ENCODE results near the gene TAOK3. TPM values are rescaled to one million over a fixed set of nuclear protein-coding genes. Genes with fewer than 3 reads are reported as not detected.
A peak's percentile ranks its signal among the peaks of the same experiment; 100 is the strongest.
"Not testable (repeated sequence)": the region's sequence is repeated elsewhere in the genome, so short reads cannot be mapped to it uniquely, and the experiment has no call there.

Gene TAOK3
- total and polyA plus RNA-seq, 5 donors from 2014 or later, result 60.2 to 97.8 (median 72.1) TPM

- Mint-ChIP-seq H3K36me3 (peaks cover 23% of the 10 kb centered on the region), H3K4me1 (peaks cover 33 to 68% (median 51%) of the 10 kb centered on the region in 4 donors), H3K27me3 (no peaks in the 10 kb centered on the region), H3K4me3 (peak overlapping the region; percentile 71 to 99 (median 88)), H3K9me3 (peaks cover 0 to 2% (median 0%) of the 10 kb centered on the region in 7 donors), H3K27ac (peak overlapping the region; percentile 68 to 84 (median 72))
- H3K36me3 ChIP-seq (ENCODE audit: control insufficient read depth, insufficient read depth, low read length), result peaks cover 3% of the 10 kb centered on the region
- H3K9me3 ChIP-seq (ENCODE audit: control insufficient read depth in 2 of 2, low read length in 2 of 2), result no peaks in the 10 kb centered on the region
- DNase-seq (no peak), ATAC-seq (ENCODE audit: low read depth in 2 of 2) (no peak)
- peak overlapping the region; percentile 98 for H3K4me3 ChIP-seq (ENCODE audit: low read depth, low read length)
- H3K27ac ChIP-seq (ENCODE audit: insufficient read depth, low read length, poor library complexity, severe bottlenecking), result peak overlapping the region; percentile 69
- peaks cover 34% of the 10 kb centered on the region for H3K4me1 ChIP-seq (ENCODE audit: control insufficient read depth, insufficient read depth, low read length, poor library complexity, severe bottlenecking)
- H3K27me3 ChIP-seq (ENCODE audit: control insufficient read depth, insufficient read depth, low read length), result no peaks in the 10 kb centered on the region
Observed at GRCh38 chr12:118358008-118358359, 14.7 kb downstream of the TAOK3 start.

DNA sequence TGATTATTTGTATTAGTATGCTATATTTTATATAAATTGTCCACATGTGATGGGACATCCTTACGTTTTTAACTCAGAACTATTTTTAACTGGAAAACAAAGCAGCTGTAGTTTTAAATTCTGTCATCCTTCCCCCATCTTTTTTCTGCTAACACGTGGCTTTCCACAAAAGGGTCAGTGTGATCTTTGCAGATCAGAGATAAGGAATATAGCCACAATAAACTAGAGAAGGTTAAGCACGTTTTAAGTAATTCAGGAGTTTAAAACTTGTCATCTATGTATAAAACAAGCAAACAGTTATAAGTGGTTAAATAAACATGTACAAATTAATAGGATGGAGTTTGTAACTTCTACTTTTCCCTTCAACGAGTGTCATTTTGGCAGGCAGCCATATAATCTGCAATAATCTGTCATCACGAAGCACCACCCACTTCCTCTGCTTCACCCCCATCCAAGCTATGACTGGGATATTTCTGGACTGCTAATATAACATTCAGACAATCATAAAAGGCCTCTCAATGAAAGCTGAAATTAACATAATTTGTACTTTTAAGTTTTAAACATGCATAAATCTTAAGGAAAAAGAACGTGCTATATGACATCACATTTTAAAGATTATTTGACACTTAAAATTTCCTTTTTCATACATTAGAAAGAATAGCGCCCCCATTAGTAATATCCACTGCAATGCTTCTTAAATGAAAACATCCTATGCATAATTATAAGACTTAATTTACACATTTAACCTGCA lies 15.3 kb downstream of the TAOK3 start:
- Histone ChIP-seq H3K4me1 (ENCODE audit: control insufficient read depth, insufficient read depth, low read length, poor library complexity, severe bottlenecking) (peaks cover 34% of the 10 kb centered on the region), H3K27ac (ENCODE audit: insufficient read depth, low read length, poor library complexity, severe bottlenecking) (peak overlapping the region; percentile 48), H3K27me3 (ENCODE audit: control insufficient read depth, insufficient read depth, low read length) (no peaks in the 10 kb centered on the region), H3K9me3 (ENCODE audit: control insufficient read depth in 2 of 2, low read length in 2 of 2) (no peaks in the 10 kb centered on the region), H3K4me3 (ENCODE audit: low read depth, low read length) (peak overlapping the region; percentile 98), H3K36me3 (ENCODE audit: control insufficient read depth, insufficient read depth, low read length) (peaks cover 2% of the 10 kb centered on the region)
- ATAC-seq (ENCODE audit: low read depth in 2 of 2) (peak; percentile 52 to 56), DNase-seq (peak; percentile 18 to 73 (median 63))
- no peaks in the 10 kb centered on the region for H3K27me3 Mint-ChIP-seq
- H3K9me3 Mint-ChIP-seq, result peaks cover 0 to 2% (median 0%) of the 10 kb centered on the region in 7 donors
- peaks cover 35 to 71% (median 54%) of the 10 kb centered on the region in 4 donors for H3K4me1 Mint-ChIP-seq
- H3K4me3 Mint-ChIP-seq, result peak overlapping the region; percentile 71 to 99 (median 88)
- H3K27ac Mint-ChIP-seq, result peak overlapping the region; percentile 68 to 84 (median 72)
- peaks cover 24% of the 10 kb centered on the region for H3K36me3 Mint-ChIP-seq

DNA sequence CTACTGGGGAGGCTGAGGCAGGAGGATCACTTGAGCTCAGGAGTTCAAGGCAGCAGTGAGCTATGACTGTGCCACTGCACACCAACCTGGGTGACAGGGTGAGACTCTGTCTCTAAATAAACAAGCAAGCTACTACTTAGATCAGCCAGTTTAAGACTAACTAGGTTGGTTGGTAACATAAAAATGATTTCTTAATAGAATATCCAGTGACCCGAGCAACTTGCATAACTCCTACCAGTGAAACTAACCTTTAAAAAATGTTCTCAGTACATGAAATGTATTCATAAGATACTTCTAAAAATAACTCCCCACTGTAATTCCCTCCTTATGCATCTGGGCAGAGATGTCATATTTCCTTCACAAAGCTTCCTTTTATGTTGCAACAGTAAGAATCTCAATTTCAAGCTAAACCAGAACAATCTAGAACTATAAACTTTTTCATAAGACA lies 15.9 kb downstream of the TAOK3 start:
- ATAC-seq (ENCODE audit: low read depth in 2 of 2) (no peak), DNase-seq (no peak)
- H3K4me3 Mint-ChIP-seq, result peak overlapping the region; percentile 68 to 90 (median 79)
- H3K36me3 ChIP-seq (ENCODE audit: control insufficient read depth, insufficient read depth, low read length), result no peaks in the 10 kb centered on the region
- no peaks in the 10 kb centered on the region for H3K9me3 ChIP-seq (ENCODE audit: control insufficient read depth in 2 of 2, low read length in 2 of 2)
- peaks cover 35 to 71% (median 54%) of the 10 kb centered on the region in 4 donors for H3K4me1 Mint-ChIP-seq
- peak overlapping the region; percentile 98 for H3K4me3 ChIP-seq (ENCODE audit: low read depth, low read length)
- no peaks in the 10 kb centered on the region for H3K27me3 Mint-ChIP-seq
- H3K27ac Mint-ChIP-seq, result peak overlapping the region in 2 of 3 donors; percentile 33 to 72
- H3K27me3 ChIP-seq (ENCODE audit: control insufficient read depth, insufficient read depth, low read length), result no peaks in the 10 kb centered on the region
- H3K36me3 Mint-ChIP-seq, result peaks cover 24% of the 10 kb centered on the region
- H3K9me3 Mint-ChIP-seq, result peaks cover 0 to 2% (median 0%) of the 10 kb centered on the region in 7 donors
- peak overlapping the region; percentile 48 for H3K27ac ChIP-seq (ENCODE audit: insufficient read depth, low read length, poor library complexity, severe bottlenecking)
- H3K4me1 ChIP-seq (ENCODE audit: control insufficient read depth, insufficient read depth, low read length, poor library complexity, severe bottlenecking), result peaks cover 34% of the 10 kb centered on the region

DNA sequence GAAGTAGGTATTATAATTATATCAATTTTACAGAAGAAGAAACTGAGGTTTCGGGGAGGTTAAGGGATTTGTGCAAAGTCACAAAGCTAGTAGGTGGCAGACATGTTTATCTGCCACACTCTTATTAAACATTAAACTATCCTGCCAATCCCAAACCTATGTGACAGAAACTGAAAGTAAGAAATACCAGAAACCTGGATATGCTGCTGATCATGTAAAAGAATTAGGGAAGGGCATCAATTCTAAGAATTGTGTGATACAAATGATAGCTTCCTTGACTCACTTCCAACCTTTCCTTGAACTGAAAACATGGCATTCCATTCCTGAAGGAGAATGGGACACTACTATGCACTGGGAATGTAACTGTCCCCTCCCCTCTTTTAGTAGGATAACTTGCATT lies 16.9 kb downstream of the TAOK3 start:
- Histone ChIP-seq H3K36me3 (ENCODE audit: control insufficient read depth, insufficient read depth, low read length) (no peaks in the 10 kb centered on the region), H3K27me3 (ENCODE audit: control insufficient read depth, insufficient read depth, low read length) (no peaks in the 10 kb centered on the region), H3K27ac (ENCODE audit: insufficient read depth, low read length, poor library complexity, severe bottlenecking) (no peak overlapping the region), H3K9me3 (ENCODE audit: control insufficient read depth in 2 of 2, low read length in 2 of 2) (no peaks in the 10 kb centered on the region), H3K4me1 (ENCODE audit: control insufficient read depth, insufficient read depth, low read length, poor library complexity, severe bottlenecking) (peaks cover 34% of the 10 kb centered on the region), H3K4me3 (ENCODE audit: low read depth, low read length) (peak overlapping the region; percentile 26)
- Mint-ChIP-seq H3K27me3 (no peaks in the 10 kb centered on the region), H3K4me3 (peak overlapping the region in 1 of 4 donors; percentile 33), H3K9me3 (peaks cover 0 to 2% (median 0%) of the 10 kb centered on the region in 7 donors), H3K27ac (no peak overlapping the region), H3K36me3 (peaks cover 24% of the 10 kb centered on the region), H3K4me1 (peaks cover 38 to 77% (median 58%) of the 10 kb centered on the region in 4 donors)
- no peak for ATAC-seq (ENCODE audit: low read depth in 2 of 2)
- no peak for DNase-seq

- H3K36me3 ChIP-seq (ENCODE audit: control insufficient read depth, insufficient read depth, low read length), result no peaks in the 10 kb centered on the region
- Mint-ChIP-seq H3K27me3 (no peaks in the 10 kb centered on the region), H3K9me3 (peaks cover 0 to 2% (median 0%) of the 10 kb centered on the region in 7 donors), H3K27ac (peak overlapping the region in 1 of 3 donors; percentile 49), H3K4me1 (peaks cover 44 to 77% (median 61%) of the 10 kb centered on the region in 4 donors), H3K36me3 (peaks cover 24% of the 10 kb centered on the region), H3K4me3 (peak overlapping the region in 2 of 4 donors; percentile 33 to 43)
- no peaks in the 10 kb centered on the region for H3K27me3 ChIP-seq (ENCODE audit: control insufficient read depth, insufficient read depth, low read length)
- peaks cover 33% of the 10 kb centered on the region for H3K4me1 ChIP-seq (ENCODE audit: control insufficient read depth, insufficient read depth, low read length, poor library complexity, severe bottlenecking)
- H3K4me3 ChIP-seq (ENCODE audit: low read depth, low read length), result no peak overlapping the region
- DNase-seq, result no peak
- ATAC-seq (ENCODE audit: low read depth in 2 of 2), result no peak
- no peak overlapping the region for H3K27ac ChIP-seq (ENCODE audit: insufficient read depth, low read length, poor library complexity, severe bottlenecking)
- H3K9me3 ChIP-seq (ENCODE audit: control insufficient read depth in 2 of 2, low read length in 2 of 2), result no peaks in the 10 kb centered on the region
Observed at GRCh38 chr12:118354903-118355302, 17.8 kb downstream of the TAOK3 start.

DNA sequence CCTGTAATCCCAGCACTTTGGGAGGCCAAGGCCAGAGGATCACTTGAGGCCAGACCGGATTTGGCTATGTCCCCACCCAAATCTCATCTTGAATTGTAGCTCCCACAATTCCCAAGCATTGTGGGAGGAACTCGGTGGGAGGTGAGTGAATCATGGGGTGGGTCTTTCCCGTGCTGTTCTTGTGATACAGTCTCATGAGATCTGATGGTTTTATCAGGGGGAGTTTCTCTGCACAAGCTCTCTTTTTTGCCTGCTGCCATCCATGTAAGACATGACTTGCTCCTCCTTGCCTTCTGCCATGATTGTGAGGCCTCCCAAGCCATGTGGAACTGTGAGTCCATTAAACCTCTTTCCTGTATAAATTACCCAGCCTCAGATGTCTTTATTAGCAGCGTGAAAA lies 18.2 kb downstream of the TAOK3 start:
- H3K36me3 ChIP-seq (ENCODE audit: control insufficient read depth, insufficient read depth, low read length); DNase-seq; H3K27me3 Mint-ChIP-seq; H3K4me3 ChIP-seq (ENCODE audit: low read depth, low read length); H3K27me3 ChIP-seq (ENCODE audit: control insufficient read depth, insufficient read depth, low read length); ATAC-seq (ENCODE audit: low read depth in 2 of 2); H3K27ac ChIP-seq (ENCODE audit: insufficient read depth, low read length, poor library complexity, severe bottlenecking); H3K9me3 Mint-ChIP-seq; H3K9me3 ChIP-seq (ENCODE audit: control insufficient read depth in 2 of 2, low read length in 2 of 2): not testable (repeated sequence)
- H3K4me1 Mint-ChIP-seq, result peaks cover 41 to 73% (median 57%) of the 10 kb centered on the region in 4 donors
- peak overlapping the region in 2 of 4 donors; percentile 21 to 49 for H3K4me3 Mint-ChIP-seq
- H3K27ac Mint-ChIP-seq, result peak overlapping the region in 1 of 3 donors; percentile 49
- H3K4me1 ChIP-seq (ENCODE audit: control insufficient read depth, insufficient read depth, low read length, poor library complexity, severe bottlenecking), result peaks cover 29% of the 10 kb centered on the region
- peaks cover 21% of the 10 kb centered on the region for H3K36me3 Mint-ChIP-seq

- H3K27ac Mint-ChIP-seq, result peak overlapping the region in 1 of 3 donors; percentile 59
- peaks cover 21% of the 10 kb centered on the region for H3K36me3 Mint-ChIP-seq
- no peaks in the 10 kb centered on the region for H3K27me3 Mint-ChIP-seq
- DNase-seq (no peak), ATAC-seq (ENCODE audit: low read depth in 2 of 2) (no peak)
- H3K4me3 Mint-ChIP-seq, result peak overlapping the region in 2 of 4 donors; percentile 45 to 62
- no peak overlapping the region for H3K27ac ChIP-seq (ENCODE audit: insufficient read depth, low read length, poor library complexity, severe bottlenecking)
- H3K9me3 ChIP-seq (ENCODE audit: control insufficient read depth in 2 of 2, low read length in 2 of 2), result no peaks in the 10 kb centered on the region
- no peak overlapping the region for H3K4me3 ChIP-seq (ENCODE audit: low read depth, low read length)
- H3K4me1 ChIP-seq (ENCODE audit: control insufficient read depth, insufficient read depth, low read length, poor library complexity, severe bottlenecking), result peaks cover 28% of the 10 kb centered on the region
- H3K9me3 Mint-ChIP-seq, result no peaks in the 10 kb centered on the region
- H3K4me1 Mint-ChIP-seq, result peaks cover 39 to 73% (median 56%) of the 10 kb centered on the region in 4 donors
- H3K27me3 ChIP-seq (ENCODE audit: control insufficient read depth, insufficient read depth, low read length), result no peaks in the 10 kb centered on the region
- H3K36me3 ChIP-seq (ENCODE audit: control insufficient read depth, insufficient read depth, low read length), result no peaks in the 10 kb centered on the region
Observed at GRCh38 chr12:118353721-118354120, 19.0 kb downstream of the TAOK3 start.
